Right lobe of liver (tissue), 6 donors: ENCODE measurements around the gene FRMD4A. TPM values are rescaled to one million over a fixed set of nuclear protein-coding genes. Genes with fewer than 3 reads are reported as not detected.
"Not testable (repeated sequence)": the region's sequence is repeated elsewhere in the genome, so short reads cannot be mapped to it uniquely, and the experiment has no call there.

Experiments
- ATAC-seq, 4 donors: fragments of 200-7000 bp; cut with Tn5 transposase; one replicate each; pipeline ENCODE4 v1.9.1; 2020; ENCODE audit warnings: mild to moderate bottlenecking in 4 of 4, moderate library complexity in 4 of 4
- DNase-seq, 3 donors: peaks; one replicate each; pipeline ENCODE4 v3.0.0-alpha.2; 2020
- H3K27ac ChIP-seq, 3 donors: fragments of 200-600 bp; one replicate each; pipeline ENCODE4 v1.8.0; 2022
- H3K27me3 ChIP-seq, 2 donors: fragments of 200-600 bp; one replicate each; pipeline ENCODE4 v1.8.0; 2022
- H3K36me3 ChIP-seq, 4 donors: fragments of 200-600 bp; sonication (generic) in 1 of 4; one replicate each; pipeline versions ENCODE4 v1.5.1 to v1.8.0; 2017 to 2022; ENCODE audit warnings: control low read depth in 1 of 4
- H3K4me1 ChIP-seq, 4 donors: fragments of 200-600 bp; sonication (generic) in 1 of 4; one replicate each; pipeline versions ENCODE4 v1.5.1 to v1.8.0; 2017 to 2022; ENCODE audit warnings: control low read depth in 1 of 4
- H3K4me3 ChIP-seq, 3 donors: fragments of 200-600 bp; one replicate each; pipeline ENCODE4 v1.8.0; 2022
- H3K9me3 ChIP-seq, 4 donors: fragments of 200-600 bp; sonication (generic) in 1 of 4; one replicate each; pipeline versions ENCODE4 v1.5.1 to v1.8.0; 2017 to 2022; ENCODE audit warnings: control low read depth in 1 of 4
- CTCF ChIP-seq, 4 donors: fragments of 200-600 bp in 3 of 4; fragments of 450-650 bp in 1 of 4; IDR thresholded peaks; one replicate each; pipeline versions ENCODE4 v1.5.1 to v1.8.0; 2016 to 2022; ENCODE audit warnings: antibody characterized with exemption in 4 of 4, mild to moderate bottlenecking in 2 of 4
- POLR2A ChIP-seq: fragments of 450-650 bp; IDR thresholded peaks from one replicate; pipeline ENCODE4 v1.6.1; 2017; ENCODE audit warnings: antibody characterized with exemption, mild to moderate bottlenecking
- WGBS: methylation state at CpG from one replicate; pipeline ENCODE4 v1.1.6; 2018; ENCODE audit warnings: low coverage, low lambda C conversion rate; ENCODE audit not compliant: insufficient coverage; ENCODE audit errors: missing lambda C conversion rate; 5-methylcytosine and 5-hydroxymethylcytosine counted together
- intact Hi-C, 2 donors: fragments of 100-400 bp; cut with DNase I; formaldehyde crosslinking; loops; one replicate each; pipeline versions ENCODE4 v1.11.2 to v1.14.1; 2022
- total RNA-seq, 6 experiments: library from RNA; depleted of rRNA in 2 of 6; stranded (reverse); fragments of >200 nt in 2 of 6; fragmentation: NEBNext Ultra II Directional in 3 of 6; extraction: Animal tissue kit (Norgen Biotek cat#: 25700) in 3 of 6; gene quantifications; one replicate each; pipeline versions ENCODE4 v1.1.0 to v1.2.4, GENCODE V29; 2016 to 2023
- donor health status: DM: no; HTN: yes; CAD: no.
- donor health status: DM: no; HTN: no; CAD: no.
- donor health status: DM: no; HTN: no; CAD: no.
- donor health status: DM: no; HTN: yes; CAD: no.
- donor health status: DM: no; HTN: yes; CAD: no.

Gene FRMD4A
- total RNA-seq, 6 experiments from 2014 or later = 8.4 to 22.8 (median 13.3) TPM

- DNase-seq = no peak
- Histone ChIP-seq H3K9me3 (no peaks in the 10 kb centered on the region), H3K27ac (no peak overlapping the region), H3K4me1 (no peaks in the 10 kb centered on the region), H3K27me3 (no peaks in the 10 kb centered on the region), H3K36me3 (no peaks in the 10 kb centered on the region), H3K4me3 (no peak overlapping the region)
- TF ChIP-seq POLR2A (no peak), CTCF (IDR thresholded peaks at IDR 0.05) (no peak)
- intact Hi-C loops = loop anchor here (5.0 kb wide), 1 partner anchor 117 kb away; no protein-coding TSS in a partner anchor
- ATAC-seq = no peak
- WGBS = 65% methylated on average over 6 of the region's 6 CpGs
Observed at GRCh38 chr10:13779748-13780147, 551.0 kb downstream of the FRMD4A start.

- not testable (repeated sequence) for H3K4me1 ChIP-seq, H3K9me3 ChIP-seq, DNase-seq, ATAC-seq, H3K27ac ChIP-seq, H3K36me3 ChIP-seq, H3K27me3 ChIP-seq, H3K4me3 ChIP-seq
- intact Hi-C loops = loop anchor here (5.0 kb wide), 1 partner anchor 116 kb away; no protein-coding TSS in a partner anchor
- WGBS = 94% methylated on average over 3 of the region's 4 CpGs
Observed at GRCh38 chr10:13778693-13778960, 552.1 kb downstream of the FRMD4A start.

GRCh38 chr10:13776861-13777311 is 553.8 kb downstream of the FRMD4A start:
- Histone ChIP-seq H3K4me1 (no peaks in the 10 kb centered on the region), H3K27me3 (no peaks in the 10 kb centered on the region), H3K9me3 (no peaks in the 10 kb centered on the region), H3K27ac (no peak overlapping the region), H3K4me3 (no peak overlapping the region), H3K36me3 (no peaks in the 10 kb centered on the region)
- no peak for TF ChIP-seq CTCF (IDR thresholded peaks at IDR 0.05)
- no peak for TF ChIP-seq POLR2A
- no peak for DNase-seq
- ATAC-seq = peak in 2 of 4 donors; percentile 16 to 25
- 34% methylated on average over 6 of the region's 7 CpGs for whole genome bisulfite sequencing
- intact Hi-C loops = loop anchor here (5.0 kb wide), 1 partner anchor 115 kb away; no protein-coding TSS in a partner anchor

GRCh38 chr10:13775786-13776775 is 554.6 kb downstream of the FRMD4A start:
- 80% methylated on average over 14 of the region's 14 CpGs for WGBS
- TF ChIP-seq POLR2A (no peak), CTCF (IDR thresholded peaks at IDR 0.05) (no peak)
- DNase-seq = no peak

GRCh38 chr10:13774303-13774893 is 556.3 kb downstream of the FRMD4A start:
- Histone ChIP-seq H3K36me3 (no peaks in the 10 kb centered on the region), H3K4me1 (no peaks in the 10 kb centered on the region), H3K4me3 (no peak overlapping the region), H3K9me3 (no peaks in the 10 kb centered on the region), H3K27ac (no peak overlapping the region), H3K27me3 (no peaks in the 10 kb centered on the region)
- DNase-seq (no peak), ATAC-seq (no peak)
- 48% methylated on average over 9 of the region's 9 CpGs for WGBS
- intact Hi-C loops = no loop called here
- TF ChIP-seq CTCF (IDR thresholded peaks at IDR 0.05) (no peak), POLR2A (no peak)

More at GRCh38 chr10:13775786-13776775, 554.6 kb downstream of the FRMD4A start:
- Histone ChIP-seq H3K4me1 (no peaks in the 10 kb centered on the region), H3K27ac (no peak overlapping the region), H3K27me3 (no peaks in the 10 kb centered on the region), H3K9me3 (no peaks in the 10 kb centered on the region), H3K4me3 (no peak overlapping the region), H3K36me3 (no peaks in the 10 kb centered on the region)
- intact Hi-C loops = loop anchor here (5.0 kb wide), 1 partner anchor 114 kb away; no protein-coding TSS in a partner anchor
- no peak for ATAC-seq
